HG03064 (cell line): ENCODE results near the gene PTOV1.

Experiments
- ATAC-seq: cut with Tn5 transposase; IDR thresholded peaks from one replicate; pipeline ENCODE4 v1.9.1; 2021; ENCODE audit warnings: low read depth; ENCODE audit not compliant: unreplicated experiment

Gene PTOV1

GRCh38 chr19:49871349-49871985 lies 20.5 kb downstream of the PTOV1 start:
- no peak for ATAC-seq

DNA sequence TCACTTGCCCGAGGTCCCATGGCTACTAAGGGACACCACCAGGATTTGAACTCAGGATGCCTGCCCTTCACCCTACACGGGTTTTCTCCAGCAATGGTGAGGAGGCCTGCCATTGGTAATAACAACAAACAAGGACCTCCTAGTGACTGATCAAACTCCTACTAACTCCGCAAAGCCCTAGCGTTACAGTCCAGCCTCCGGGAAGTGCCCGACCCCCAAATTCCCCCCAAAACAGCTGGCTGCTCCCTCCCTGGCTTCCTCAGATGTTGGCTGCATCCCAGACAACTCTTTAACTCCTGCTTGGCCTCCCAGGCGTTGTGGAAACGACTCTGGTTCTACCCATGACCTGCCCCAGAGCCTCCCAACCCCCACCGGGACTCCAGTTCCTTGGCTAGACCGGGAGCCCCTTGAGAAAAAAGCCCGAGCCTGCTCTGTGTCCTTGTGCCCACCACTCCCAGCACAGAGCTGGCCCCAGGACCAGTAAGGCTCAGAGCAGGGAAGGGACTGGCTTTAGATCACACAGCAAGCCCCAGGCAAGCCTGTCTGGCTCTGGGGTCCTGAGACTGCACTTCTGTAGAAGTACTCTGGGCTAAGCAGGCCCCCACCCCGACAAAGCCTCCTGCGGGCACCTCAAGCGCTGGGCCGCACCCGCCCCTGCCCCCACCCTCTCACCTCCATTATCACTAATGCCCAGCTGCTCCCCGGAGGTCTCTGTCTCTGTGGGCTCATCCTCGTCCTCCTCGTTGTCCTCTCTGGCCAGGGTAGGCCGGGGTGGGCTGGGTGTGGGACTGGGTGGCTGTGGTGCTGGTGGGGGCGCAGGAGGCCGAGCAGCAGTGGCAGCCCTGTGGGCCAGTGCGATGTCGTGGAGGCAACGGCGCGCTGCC lies 21.5 kb downstream of the PTOV1 start:
- ATAC-seq: no peak

GRCh38 chr19:49873129-49873521 lies 22.2 kb downstream of the PTOV1 start:
- ATAC-seq: no peak

DNA sequence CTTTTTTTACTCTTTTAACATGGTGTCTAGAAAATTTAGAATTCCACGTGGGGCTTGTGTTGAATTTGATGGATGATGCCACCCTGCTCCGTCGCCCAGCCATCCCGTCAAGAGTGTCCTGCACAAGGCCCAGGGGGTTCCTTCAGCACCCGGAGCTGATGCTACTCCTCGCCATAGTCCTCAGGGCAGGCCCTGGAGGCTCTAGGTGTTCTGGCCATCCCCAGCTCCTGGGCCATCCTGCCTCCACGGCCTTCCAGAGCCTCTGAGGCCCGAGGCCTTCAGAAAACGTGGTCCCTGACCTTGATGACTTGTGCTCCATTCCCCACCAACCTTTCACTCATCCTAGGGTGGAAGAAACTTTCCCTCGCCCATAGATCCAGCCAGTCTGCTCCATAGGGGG lies 22.9 kb downstream of the PTOV1 start:
- ATAC-seq: no peak

DNA sequence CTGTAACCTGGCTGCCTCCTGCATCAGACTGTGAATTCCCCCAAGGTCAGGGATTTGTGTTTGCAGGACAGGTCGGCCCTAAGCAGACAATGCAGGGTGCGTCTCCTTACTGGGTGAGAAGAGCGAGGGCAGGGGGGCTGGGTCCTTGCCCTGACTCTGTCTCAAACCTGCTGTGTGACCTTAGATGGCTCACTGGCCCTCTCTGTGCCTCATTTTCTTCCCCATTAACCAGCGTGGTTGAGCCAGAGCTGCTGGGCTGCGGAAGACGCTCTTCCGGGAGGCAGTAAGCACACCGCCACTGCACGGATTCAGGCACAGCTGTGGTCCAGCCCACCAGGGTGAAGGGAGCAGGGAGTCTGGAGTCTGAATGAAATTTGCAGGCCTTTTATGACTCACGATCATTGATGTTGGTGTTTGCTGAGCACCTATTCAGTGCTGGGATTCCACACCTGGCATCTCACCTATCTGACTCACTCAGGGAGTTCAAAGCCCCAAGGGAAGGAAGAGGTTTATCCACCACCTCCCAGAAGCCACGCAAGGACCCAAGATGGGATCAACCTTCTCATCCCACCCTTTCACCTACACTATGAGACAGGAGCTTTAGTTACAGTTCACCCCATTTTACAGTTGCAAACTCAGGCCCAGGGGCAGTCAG lies 23.7 kb downstream of the PTOV1 start:
- no peak for ATAC-seq

- no peak for ATAC-seq
Observed at GRCh38 chr19:49875177-49875576, 24.2 kb downstream of the PTOV1 start.

DNA sequence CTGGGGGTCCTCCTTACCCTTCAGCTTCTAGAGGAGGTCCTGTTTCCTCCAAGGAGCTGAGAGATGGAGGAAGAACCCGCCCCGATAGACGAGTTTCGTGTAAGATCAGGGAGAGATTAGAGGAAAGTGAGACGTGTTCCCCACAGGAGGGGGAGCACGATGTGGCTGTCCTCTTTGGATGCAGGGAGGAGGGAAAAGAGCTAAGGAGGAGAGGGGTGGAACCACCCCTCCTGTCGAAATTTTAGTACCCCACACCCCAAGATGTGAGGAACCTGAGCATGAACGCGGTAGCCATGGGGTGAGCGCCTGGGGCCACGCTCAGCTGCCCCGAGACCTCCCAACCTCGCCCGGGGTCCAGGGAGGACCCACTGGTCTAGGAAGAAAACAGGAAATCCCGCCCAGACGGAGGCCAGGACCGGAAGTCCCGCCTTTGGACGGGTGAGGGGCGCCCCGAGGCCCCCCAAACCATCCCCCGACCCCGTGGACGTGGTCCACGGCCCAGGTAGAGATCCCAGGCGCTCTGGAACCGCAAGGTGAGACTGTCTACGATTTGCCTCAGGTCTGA lies 25.0 kb downstream of the PTOV1 start:
- no peak for ATAC-seq

- peak; percentile 39 for ATAC-seq
Observed at GRCh38 chr19:49876422-49877019, 25.6 kb downstream of the PTOV1 start.

GRCh38 chr19:49877020-49877878 lies 26.3 kb downstream of the PTOV1 start, which contains the start of the genes AKT1S1 and TBC1D17:
Gene AKT1S1 (minus strand): TSS chr19:49877355. CDS start chr19:49873295, 4,060 bp downstream.
Gene TBC1D17 (plus strand): TSS chr19:49877702. CDS start chr19:49877724, 22 bp downstream.
- peak; percentile 53 for ATAC-seq

GRCh38 chr19:49877879-49878743 lies 27.2 kb downstream of the PTOV1 start:
- peak; percentile 46 for ATAC-seq

DNA sequence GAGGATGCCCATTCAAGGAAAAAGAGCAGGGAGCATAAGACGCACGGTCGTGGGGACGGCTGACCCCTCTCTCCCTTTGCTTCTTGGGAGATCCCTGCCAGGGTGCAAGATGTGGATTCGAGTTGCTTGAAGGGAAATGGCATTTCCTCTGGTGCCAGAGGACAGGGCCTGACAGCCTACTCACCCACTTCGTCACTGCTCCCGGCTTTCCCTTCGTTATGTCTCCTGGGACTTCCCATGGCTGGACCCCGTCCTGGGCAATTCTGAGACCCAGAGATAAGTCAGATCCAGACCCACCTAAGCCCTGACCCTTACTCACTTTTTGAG lies 27.7 kb downstream of the PTOV1 start:
- ATAC-seq: no peak

- no peak for ATAC-seq
Observed at GRCh38 chr19:49879243-49879963, 28.4 kb downstream of the PTOV1 start.

DNA sequence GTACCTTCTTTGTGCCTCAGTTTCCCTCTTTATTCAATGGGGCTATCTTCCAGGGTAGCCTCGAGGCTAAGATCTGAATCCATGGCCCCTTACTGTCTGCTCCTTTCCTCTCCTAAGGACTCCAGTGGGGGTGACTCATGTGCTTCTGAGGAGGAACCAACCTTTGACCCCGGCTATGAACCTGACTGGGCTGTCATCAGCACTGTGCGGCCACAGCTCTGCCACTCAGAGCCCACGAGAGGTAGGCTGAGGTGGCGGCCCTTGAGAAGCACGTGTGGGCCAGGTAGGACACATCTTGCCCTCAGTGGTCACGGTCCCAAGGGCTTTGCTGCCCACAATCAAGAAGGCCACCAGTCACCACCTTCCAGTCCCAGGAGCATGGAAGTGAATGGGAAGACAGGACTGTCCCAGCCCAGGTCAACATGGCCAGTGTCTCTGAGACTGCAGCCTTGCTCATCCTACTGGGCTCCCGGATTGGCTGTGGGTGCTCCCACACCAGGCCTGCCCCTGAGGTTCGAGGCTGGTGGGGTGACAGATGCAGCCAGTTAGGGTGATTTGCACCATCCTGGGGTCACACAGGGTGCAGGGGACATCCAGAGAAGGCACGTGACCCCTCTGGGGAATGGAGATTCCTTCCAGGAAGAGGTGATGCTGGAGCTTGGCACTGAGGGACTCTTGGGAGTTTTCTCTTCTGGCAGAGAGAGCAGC lies 29.4 kb downstream of the PTOV1 start:
- no peak for ATAC-seq

- ATAC-seq: no peak
Observed at GRCh38 chr19:49881186-49881585, 30.2 kb downstream of the PTOV1 start.

DNA sequence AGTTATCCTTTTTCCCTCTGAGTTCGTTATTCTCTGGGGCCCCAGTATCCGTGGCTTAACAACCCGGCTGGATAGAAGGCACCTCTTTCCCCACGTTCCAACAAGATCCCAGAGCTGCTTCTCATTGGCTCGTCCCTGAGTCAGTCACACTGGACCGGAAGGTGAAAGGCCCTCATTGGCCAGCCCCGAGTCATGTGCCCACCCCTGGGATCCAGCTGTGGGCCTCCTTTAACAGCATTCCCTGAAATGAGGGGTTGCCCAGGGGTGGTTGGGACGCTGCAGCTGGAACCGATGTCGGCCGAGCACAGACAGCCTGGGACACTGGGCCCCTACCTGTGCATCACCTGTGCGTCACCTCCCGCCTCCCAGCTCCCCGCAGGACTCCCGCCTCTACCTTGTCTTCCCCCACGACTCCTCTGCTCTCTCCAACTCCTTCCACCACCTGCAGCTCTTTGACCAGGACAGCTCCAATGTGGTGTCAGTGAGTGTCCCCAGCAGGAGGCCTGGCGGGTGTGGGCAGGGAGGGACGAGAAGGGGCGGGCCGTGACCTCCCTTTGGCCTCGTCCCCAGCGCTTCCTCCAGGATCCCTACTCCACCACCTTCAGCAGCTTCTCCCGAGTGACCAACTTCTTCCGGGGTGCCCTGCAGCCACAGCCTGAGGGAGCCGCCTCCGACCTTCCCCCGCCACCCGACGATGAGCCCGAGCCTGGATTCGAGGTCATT lies 30.9 kb downstream of the PTOV1 start:
- no peak for ATAC-seq

- no peak for ATAC-seq
Observed at GRCh38 chr19:49882643-49883042, 31.7 kb downstream of the PTOV1 start.

- ATAC-seq: no peak
Observed at GRCh38 chr19:49883094-49883493, 32.1 kb downstream of the PTOV1 start.
